ENCODE results near the gene TMEM59.
A peak's percentile ranks its signal among the peaks of the same experiment; 100 is the strongest.
"Not testable (repeated sequence)": the region's sequence is repeated elsewhere in the genome, so short reads cannot be mapped to it uniquely, and the experiment has no call there.

Gene TMEM59

DNA sequence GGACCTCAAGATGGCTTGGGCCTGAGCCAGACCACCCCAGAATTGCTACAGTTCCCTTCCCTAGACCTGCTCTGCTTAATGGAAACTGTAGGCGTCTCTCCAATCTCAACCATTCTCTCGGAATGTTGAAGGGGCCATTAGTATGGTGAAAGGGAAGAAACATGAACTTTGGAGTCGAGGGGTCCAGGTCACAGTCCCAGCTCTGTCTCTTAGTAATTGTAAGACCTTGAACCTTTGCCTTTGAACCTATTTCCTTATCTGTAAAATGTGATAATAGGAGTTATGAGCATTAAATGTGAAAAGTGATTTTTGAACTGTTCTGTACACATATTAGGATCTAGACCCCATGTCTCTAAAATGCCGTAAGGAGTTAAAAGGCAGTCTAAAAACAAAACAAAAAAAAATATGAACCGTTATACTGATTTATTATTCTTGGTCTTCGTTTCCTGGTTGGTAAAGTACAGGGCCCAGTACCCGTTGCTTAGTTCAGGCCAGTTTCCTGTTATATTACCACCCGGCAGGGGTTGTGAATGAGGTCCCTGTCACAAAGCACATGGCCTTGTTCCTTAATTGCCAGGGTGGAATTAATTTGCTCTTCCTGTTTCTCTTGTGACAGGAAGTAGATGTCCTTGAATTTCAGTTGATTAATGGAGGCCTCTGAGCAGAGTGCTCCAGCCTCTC, 42.7 kb upstream of the TMEM59 start:
- Histone ChIP-seq H2AK5ac (ENCODE audit: low read length) (no peak overlapping the region), H3K56ac (ENCODE audit: low read length) (no peak overlapping the region), H2BK15ac (replicated peaks; ENCODE audit: low read depth) (no peak overlapping the region), H3K23ac (ENCODE audit: low read length) (no peak overlapping the region), H3K4me1 (ENCODE audit: control insufficient read depth, low read depth, low read length) (peaks cover 10% of the 10 kb centered on the region), H3K18ac (ENCODE audit: low read length) (no peak overlapping the region), H3K27me3 (ENCODE audit: insufficient read depth, low read length, poor library complexity) (no peaks in the 10 kb centered on the region), H3K9ac (ENCODE audit: low read length) (no peak overlapping the region), H2BK5ac (ENCODE audit: low read length) (no peak overlapping the region), H3K4me3 (ENCODE audit: low read length) (no peak overlapping the region), H2BK120ac (ENCODE audit: low read depth, low read length) (no peak overlapping the region), H3K79me2 (ENCODE audit: control insufficient read depth, insufficient read depth, low read length) (no peaks in the 10 kb centered on the region), H3K4me2 (ENCODE audit: low read length) (no peak overlapping the region), H4K8ac (ENCODE audit: low read depth, low read length) (no peak overlapping the region), H3K4ac (ENCODE audit: low read depth, low read length) (no peak overlapping the region), H3K36me3 (ENCODE audit: control insufficient read depth, insufficient read depth, low read length) (no peaks in the 10 kb centered on the region), H4K5ac (ENCODE audit: low read length) (no peak overlapping the region), H3K79me1 (ENCODE audit: low read length) (no peaks in the 10 kb centered on the region), H3K27ac (ENCODE audit: low read depth, low read length) (no peak overlapping the region)
- DNase-seq, result peak; percentile 65
- no CpG with 5 or more reads among the region's 8 CpGs for WGBS (ENCODE audit: extremely low coverage, insufficient coverage, low lambda C conversion rate)

DNA sequence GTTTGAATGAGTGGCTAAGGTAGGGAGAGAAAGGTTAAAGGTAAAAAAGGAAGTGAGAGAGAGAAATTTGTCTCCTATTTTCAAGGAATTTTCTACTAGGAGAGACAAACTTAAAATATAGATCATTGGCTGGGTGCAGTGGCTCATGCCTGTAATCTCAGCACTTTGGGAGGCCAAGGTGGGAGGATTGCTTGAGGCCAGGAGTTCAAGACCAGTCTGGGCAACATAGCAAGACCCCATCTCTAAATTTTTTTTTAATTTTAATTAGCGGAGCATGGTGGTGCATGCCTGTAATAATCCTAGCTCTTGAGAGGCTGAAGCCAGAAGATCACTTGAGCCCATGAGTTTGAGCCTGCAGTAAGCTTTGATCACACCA, 41.7 kb upstream of the TMEM59 start:
- not testable (repeated sequence) for H2BK15ac ChIP-seq (replicated peaks; ENCODE audit: low read depth); H3K79me1 ChIP-seq (ENCODE audit: low read length); H3K4me1 ChIP-seq (ENCODE audit: control insufficient read depth, low read depth, low read length); H2BK5ac ChIP-seq (ENCODE audit: low read length); H3K18ac ChIP-seq (ENCODE audit: low read length); H3K4me3 ChIP-seq (ENCODE audit: low read length); H4K5ac ChIP-seq (ENCODE audit: low read length); H3K4me2 ChIP-seq (ENCODE audit: low read length); H3K79me2 ChIP-seq (ENCODE audit: control insufficient read depth, insufficient read depth, low read length); H4K8ac ChIP-seq (ENCODE audit: low read depth, low read length); H3K23ac ChIP-seq (ENCODE audit: low read length); H3K27me3 ChIP-seq (ENCODE audit: insufficient read depth, low read length, poor library complexity); H3K4ac ChIP-seq (ENCODE audit: low read depth, low read length); H3K36me3 ChIP-seq (ENCODE audit: control insufficient read depth, insufficient read depth, low read length); H3K27ac ChIP-seq (ENCODE audit: low read depth, low read length); H2AK5ac ChIP-seq (ENCODE audit: low read length); H3K56ac ChIP-seq (ENCODE audit: low read length); H2BK120ac ChIP-seq (ENCODE audit: low read depth, low read length); DNase-seq; H3K9ac ChIP-seq (ENCODE audit: low read length)
- no CpG with 5 or more reads among the region's 1 CpG for WGBS (ENCODE audit: extremely low coverage, insufficient coverage, low lambda C conversion rate)

- H3K9ac ChIP-seq (ENCODE audit: low read length), result no peak overlapping the region
- H2AK5ac ChIP-seq (ENCODE audit: low read length), result no peak overlapping the region
- no peak overlapping the region for H2BK15ac ChIP-seq (replicated peaks; ENCODE audit: low read depth)
- H3K79me1 ChIP-seq (ENCODE audit: low read length), result no peaks in the 10 kb centered on the region
- no peak overlapping the region for H3K18ac ChIP-seq (ENCODE audit: low read length)
- no peak overlapping the region for H3K4me2 ChIP-seq (ENCODE audit: low read length)
- H3K4me1 ChIP-seq (ENCODE audit: control insufficient read depth, low read depth, low read length), result peaks cover 10% of the 10 kb centered on the region
- H3K23ac ChIP-seq (ENCODE audit: low read length), result no peak overlapping the region
- H2BK5ac ChIP-seq (ENCODE audit: low read length), result no peak overlapping the region
- H3K4me3 ChIP-seq (ENCODE audit: low read length), result no peak overlapping the region
- no peak overlapping the region for H3K4ac ChIP-seq (ENCODE audit: low read depth, low read length)
- H3K27ac ChIP-seq (ENCODE audit: low read depth, low read length), result no peak overlapping the region
- no peaks in the 10 kb centered on the region for H3K36me3 ChIP-seq (ENCODE audit: control insufficient read depth, insufficient read depth, low read length)
- H2BK120ac ChIP-seq (ENCODE audit: low read depth, low read length), result no peak overlapping the region
- H3K79me2 ChIP-seq (ENCODE audit: control insufficient read depth, insufficient read depth, low read length), result no peaks in the 10 kb centered on the region
- DNase-seq, result no peak
- no peak overlapping the region for H4K8ac ChIP-seq (ENCODE audit: low read depth, low read length)
- H4K5ac ChIP-seq (ENCODE audit: low read length), result no peak overlapping the region
- WGBS (ENCODE audit: extremely low coverage, insufficient coverage, low lambda C conversion rate), result no CpG with 5 or more reads among the region's 4 CpGs
- no peak overlapping the region for H3K56ac ChIP-seq (ENCODE audit: low read length)
- H3K27me3 ChIP-seq (ENCODE audit: insufficient read depth, low read length, poor library complexity), result no peaks in the 10 kb centered on the region
Observed at GRCh38 chr1:54094001-54094729, 41.2 kb upstream of the TMEM59 start.

DNA sequence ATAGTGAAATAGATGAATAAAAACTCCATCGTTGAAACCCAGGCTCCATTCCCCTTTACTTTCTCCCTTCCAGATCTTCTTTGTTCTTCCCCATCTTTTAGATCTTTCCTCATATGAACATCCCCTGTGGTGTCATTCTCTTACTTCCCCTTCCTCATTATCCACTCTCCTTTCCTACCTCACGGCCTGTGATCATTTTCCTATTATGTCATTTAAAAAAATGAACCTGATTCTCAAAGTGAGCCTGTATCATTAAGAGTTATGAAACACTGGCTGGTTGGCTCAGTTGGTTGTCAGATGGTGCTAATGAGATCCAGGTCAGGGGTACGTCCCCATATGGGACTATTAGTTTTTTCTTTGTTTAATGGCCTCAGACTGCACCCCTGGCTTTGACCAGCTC, 38.7 kb upstream of the TMEM59 start:
- Histone ChIP-seq H3K23ac (ENCODE audit: low read length) (no peak overlapping the region), H3K4ac (ENCODE audit: low read depth, low read length) (no peak overlapping the region), H2BK15ac (replicated peaks; ENCODE audit: low read depth) (no peak overlapping the region), H3K27ac (ENCODE audit: low read depth, low read length) (no peak overlapping the region), H2AK5ac (ENCODE audit: low read length) (no peak overlapping the region), H3K18ac (ENCODE audit: low read length) (no peak overlapping the region), H3K27me3 (ENCODE audit: insufficient read depth, low read length, poor library complexity) (no peaks in the 10 kb centered on the region), H4K5ac (ENCODE audit: low read length) (no peak overlapping the region), H2BK5ac (ENCODE audit: low read length) (no peak overlapping the region), H4K8ac (ENCODE audit: low read depth, low read length) (no peak overlapping the region), H3K4me2 (ENCODE audit: low read length) (no peak overlapping the region), H3K36me3 (ENCODE audit: control insufficient read depth, insufficient read depth, low read length) (no peaks in the 10 kb centered on the region), H3K79me1 (ENCODE audit: low read length) (no peaks in the 10 kb centered on the region), H3K4me1 (ENCODE audit: control insufficient read depth, low read depth, low read length) (peaks cover 9% of the 10 kb centered on the region), H3K4me3 (ENCODE audit: low read length) (no peak overlapping the region), H3K56ac (ENCODE audit: low read length) (no peak overlapping the region), H3K79me2 (ENCODE audit: control insufficient read depth, insufficient read depth, low read length) (no peaks in the 10 kb centered on the region), H3K9ac (ENCODE audit: low read length) (no peak overlapping the region), H2BK120ac (ENCODE audit: low read depth, low read length) (no peak overlapping the region)
- no peak for DNase-seq
- WGBS (ENCODE audit: extremely low coverage, insufficient coverage, low lambda C conversion rate), result no CpG with 5 or more reads among the region's 3 CpGs

DNA sequence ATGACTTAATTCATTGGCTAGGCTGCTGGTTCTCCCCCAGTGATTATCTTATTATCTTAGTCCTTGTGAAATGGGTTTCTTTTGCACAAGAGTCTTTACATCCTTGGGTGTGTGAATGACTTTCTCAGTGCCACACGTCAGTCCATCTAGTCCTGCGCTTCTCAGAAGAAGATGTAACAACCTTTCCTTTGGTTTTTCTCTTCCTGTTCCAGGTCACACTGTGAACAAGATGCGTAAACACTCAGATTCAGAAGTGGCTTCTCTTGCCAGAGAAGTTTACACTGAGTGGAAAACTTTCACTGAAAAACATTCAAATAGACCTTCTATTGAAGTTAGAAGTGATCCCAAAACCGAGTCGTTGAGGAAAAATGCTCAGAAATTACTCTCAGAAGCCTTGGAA, 35.4 kb upstream of the TMEM59 start:
- no peak for DNase-seq
- no peak overlapping the region for H4K8ac ChIP-seq (ENCODE audit: low read depth, low read length)
- H3K36me3 ChIP-seq (ENCODE audit: control insufficient read depth, insufficient read depth, low read length), result no peaks in the 10 kb centered on the region
- H3K56ac ChIP-seq (ENCODE audit: low read length), result no peak overlapping the region
- no peaks in the 10 kb centered on the region for H3K27me3 ChIP-seq (ENCODE audit: insufficient read depth, low read length, poor library complexity)
- H3K27ac ChIP-seq (ENCODE audit: low read depth, low read length), result no peak overlapping the region
- H3K23ac ChIP-seq (ENCODE audit: low read length), result no peak overlapping the region
- no peaks in the 10 kb centered on the region for H3K79me2 ChIP-seq (ENCODE audit: control insufficient read depth, insufficient read depth, low read length)
- no peak overlapping the region for H2BK5ac ChIP-seq (ENCODE audit: low read length)
- no CpG with 5 or more reads among the region's 5 CpGs for WGBS (ENCODE audit: extremely low coverage, insufficient coverage, low lambda C conversion rate)
- H4K5ac ChIP-seq (ENCODE audit: low read length), result no peak overlapping the region
- no peaks in the 10 kb centered on the region for H3K79me1 ChIP-seq (ENCODE audit: low read length)
- no peak overlapping the region for H2BK15ac ChIP-seq (replicated peaks; ENCODE audit: low read depth)
- H2AK5ac ChIP-seq (ENCODE audit: low read length), result no peak overlapping the region
- no peak overlapping the region for H3K4me2 ChIP-seq (ENCODE audit: low read length)
- no peak overlapping the region for H3K9ac ChIP-seq (ENCODE audit: low read length)
- H3K4me1 ChIP-seq (ENCODE audit: control insufficient read depth, low read depth, low read length), result no peaks in the 10 kb centered on the region
- no peak overlapping the region for H2BK120ac ChIP-seq (ENCODE audit: low read depth, low read length)
- H3K4me3 ChIP-seq (ENCODE audit: low read length), result no peak overlapping the region
- H3K18ac ChIP-seq (ENCODE audit: low read length), result no peak overlapping the region
- H3K4ac ChIP-seq (ENCODE audit: low read depth, low read length), result no peak overlapping the region

All from mesendoderm (in vitro differentiated cells).